ENCODE results near the gene MEGF11. TPM values are rescaled to one million over a fixed set of nuclear protein-coding genes. Genes with fewer than 3 reads are reported as not detected.

Gene MEGF11
- total RNA-seq, 2 donors from 2014 or later, result not detected

GRCh38 chr15:65938604-65939003, 314.9 kb downstream of the MEGF11 start:
- no peaks in the 10 kb centered on the region for H3K36me3 ChIP-seq
- H3K4me1 ChIP-seq (replicated peaks), result no peaks in the 10 kb centered on the region
- no peaks in the 10 kb centered on the region for H3K9me3 ChIP-seq
- intact Hi-C loops (cut with DNase I), result no loop called here
- no peak overlapping the region for H3K4me3 ChIP-seq
- DNase-seq (ENCODE audit: low spot score), result no peak
- H3K27me3 ChIP-seq (replicated peaks; ENCODE audit: insufficient read depth), result no peaks in the 10 kb centered on the region
- H3K27ac ChIP-seq, result no peak overlapping the region
- no peak for TF ChIP-seq POLR2AphosphoS5 (IDR thresholded peaks at IDR 0.05)
- no peak for TF ChIP-seq POLR2A (IDR thresholded peaks at IDR 0.05)
- no peak for TF ChIP-seq CTCF (IDR thresholded peaks at IDR 0.05)
- WGBS, result 77% methylated on average over 4 of the region's 4 CpGs

- no peak for DNase-seq (ENCODE audit: low spot score)
- 91% methylated on average over 1 of the region's 1 CpG for WGBS
Observed at GRCh38 chr15:65937476-65937875, 316.1 kb downstream of the MEGF11 start.

GRCh38 chr15:65937054-65937453, 316.5 kb downstream of the MEGF11 start:
- intact Hi-C loops (cut with DNase I), result no loop called here
- H3K27ac ChIP-seq, result no peak overlapping the region
- 95% methylated on average over 3 of the region's 3 CpGs for WGBS
- no peaks in the 10 kb centered on the region for H3K27me3 ChIP-seq (replicated peaks; ENCODE audit: insufficient read depth)
- H3K4me1 ChIP-seq (replicated peaks), result no peaks in the 10 kb centered on the region
- no peak for DNase-seq (ENCODE audit: low spot score)
- H3K9me3 ChIP-seq, result no peaks in the 10 kb centered on the region
- H3K4me3 ChIP-seq, result no peak overlapping the region
- TF ChIP-seq POLR2AphosphoS5 (IDR thresholded peaks at IDR 0.05), result no peak
- TF ChIP-seq POLR2A (IDR thresholded peaks at IDR 0.05), result no peak
- TF ChIP-seq CTCF (IDR thresholded peaks at IDR 0.05), result no peak
- no peaks in the 10 kb centered on the region for H3K36me3 ChIP-seq

More at GRCh38 chr15:65937476-65937875, 316.1 kb downstream of the MEGF11 start:
- H3K27ac ChIP-seq, result no peak overlapping the region
- no peaks in the 10 kb centered on the region for H3K9me3 ChIP-seq
- H3K27me3 ChIP-seq (replicated peaks; ENCODE audit: insufficient read depth), result no peaks in the 10 kb centered on the region
- intact Hi-C loops (cut with DNase I), result no loop called here
- H3K36me3 ChIP-seq, result no peaks in the 10 kb centered on the region
- TF ChIP-seq POLR2AphosphoS5 (IDR thresholded peaks at IDR 0.05) (no peak), CTCF (IDR thresholded peaks at IDR 0.05) (no peak), POLR2A (IDR thresholded peaks at IDR 0.05) (no peak)
- H3K4me1 ChIP-seq (replicated peaks), result no peaks in the 10 kb centered on the region
- no peak overlapping the region for H3K4me3 ChIP-seq

- Histone ChIP-seq H3K27me3 (replicated peaks; ENCODE audit: insufficient read depth) (no peaks in the 10 kb centered on the region), H3K9me3 (no peaks in the 10 kb centered on the region), H3K36me3 (no peaks in the 10 kb centered on the region), H3K4me3 (no peak overlapping the region), H3K4me1 (replicated peaks) (no peaks in the 10 kb centered on the region), H3K27ac (no peak overlapping the region)
- intact Hi-C loops (cut with DNase I), result no loop called here
- no peak for TF ChIP-seq POLR2A (IDR thresholded peaks at IDR 0.05)
- no peak for TF ChIP-seq CTCF (IDR thresholded peaks at IDR 0.05)
- TF ChIP-seq POLR2AphosphoS5 (IDR thresholded peaks at IDR 0.05), result no peak
- 36% methylated on average over 1 of the region's 1 CpG for WGBS
- no peak for DNase-seq (ENCODE audit: low spot score)
Observed at GRCh38 chr15:65936282-65936681, 317.3 kb downstream of the MEGF11 start.

GRCh38 chr15:65935391-65935790, 318.2 kb downstream of the MEGF11 start:
- no peaks in the 10 kb centered on the region for H3K9me3 ChIP-seq
- DNase-seq (ENCODE audit: low spot score), result no peak
- H3K36me3 ChIP-seq, result no peaks in the 10 kb centered on the region
- no peaks in the 10 kb centered on the region for H3K4me1 ChIP-seq (replicated peaks)
- H3K27ac ChIP-seq, result no peak overlapping the region
- no peaks in the 10 kb centered on the region for H3K27me3 ChIP-seq (replicated peaks; ENCODE audit: insufficient read depth)
- H3K4me3 ChIP-seq, result no peak overlapping the region
- no peak for TF ChIP-seq CTCF (IDR thresholded peaks at IDR 0.05)
- TF ChIP-seq POLR2AphosphoS5 (IDR thresholded peaks at IDR 0.05), result no peak
- TF ChIP-seq POLR2A (IDR thresholded peaks at IDR 0.05), result no peak
- WGBS, result 63% methylated on average over 2 of the region's 2 CpGs
- intact Hi-C loops (cut with DNase I), result no loop called here
